ENCODE results near the gene TMEM39B. TPM values are rescaled to one million over a fixed set of nuclear protein-coding genes. Genes with fewer than 3 reads are reported as not detected.

Gene TMEM39B
- total RNA-seq, 1 experiment from 2014 or later, result 18.8 TPM

DNA sequence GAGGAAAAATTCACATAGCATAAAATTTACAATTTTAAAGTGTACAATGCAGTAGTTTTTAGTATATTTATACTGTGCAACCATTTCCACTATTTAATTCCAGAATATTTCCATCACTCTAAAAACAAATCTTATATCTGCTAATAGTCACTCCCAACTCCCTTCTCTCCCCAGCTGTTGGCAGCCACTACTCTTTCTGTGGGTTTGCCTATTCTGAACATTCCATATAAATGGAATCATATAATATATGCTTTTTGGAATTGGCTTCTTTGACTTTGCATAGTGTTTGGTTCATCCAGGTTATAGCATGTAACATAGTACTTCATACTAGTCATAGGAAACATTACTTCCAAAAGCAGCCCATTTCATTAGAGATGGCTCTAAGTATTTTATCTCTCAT lies 25.0 kb upstream of the TMEM39B start:
- POLR2A ChIA-PET, result interaction anchor here (1.2 kb wide), 1 partner anchor 25 kb away, joined by 3 read pairs; the partner anchor contains the start of gene TMEM39B
- Mint-ChIP-seq H3K4me3 (no peak overlapping the region), H3K27ac (no peak overlapping the region), H3K36me3 (peaks cover 67% of the 10 kb centered on the region), H3K9me3 (no peaks in the 10 kb centered on the region), H3K27me3 (ENCODE audit: low read depth) (no peaks in the 10 kb centered on the region), H3K4me1 (no peaks in the 10 kb centered on the region)
- ATAC-seq (no peak), DNase-seq (ENCODE audit: low spot score) (no peak)
- CTCF ChIA-PET, result interaction anchor here (1.6 kb wide), 1 partner anchor 15 kb away, joined by 5 read pairs; no protein-coding TSS in a partner anchor
- no peak for TF ChIP-seq SOX15 (CRISPR knock-in tag; IDR thresholded peaks at IDR 0.05)
- TF ChIP-seq GTF2I (CRISPR knock-in tag; conservative IDR thresholded peaks at IDR 0.05), result no peak
- TF ChIP-seq, protein P1, sequence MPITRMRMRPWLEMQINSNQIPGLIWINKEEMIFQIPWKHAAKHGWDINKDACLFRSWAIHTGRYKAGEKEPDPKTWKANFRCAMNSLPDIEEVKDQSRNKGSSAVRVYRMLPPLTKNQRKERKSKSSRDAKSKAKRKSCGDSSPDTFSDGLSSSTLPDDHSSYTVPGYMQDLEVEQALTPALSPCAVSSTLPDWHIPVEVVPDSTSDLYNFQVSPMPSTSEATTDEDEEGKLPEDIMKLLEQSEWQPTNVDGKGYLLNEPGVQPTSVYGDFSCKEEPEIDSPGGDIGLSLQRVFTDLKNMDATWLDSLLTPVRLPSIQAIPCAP (CRISPR knock-in tag; IDR thresholded peaks at IDR 0.05), result no peak
- TF ChIP-seq, protein P2, sequence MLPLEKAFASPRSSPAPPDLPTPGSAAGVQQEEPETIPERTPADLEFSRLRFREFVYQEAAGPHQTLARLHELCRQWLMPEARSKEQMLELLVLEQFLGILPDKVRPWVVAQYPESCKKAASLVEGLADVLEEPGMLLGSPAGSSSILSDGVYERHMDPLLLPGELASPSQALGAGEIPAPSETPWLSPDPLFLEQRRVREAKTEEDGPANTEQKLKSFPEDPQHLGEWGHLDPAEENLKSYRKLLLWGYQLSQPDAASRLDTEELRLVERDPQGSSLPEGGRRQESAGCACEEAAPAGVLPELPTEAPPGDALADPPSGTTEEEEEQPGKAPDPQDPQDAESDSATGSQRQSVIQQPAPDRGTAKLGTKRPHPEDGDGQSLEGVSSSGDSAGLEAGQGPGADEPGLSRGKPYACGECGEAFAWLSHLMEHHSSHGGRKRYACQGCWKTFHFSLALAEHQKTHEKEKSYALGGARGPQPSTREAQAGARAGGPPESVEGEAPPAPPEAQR (CRISPR knock-in tag; IDR thresholded peaks at IDR 0.05), result no peak
- no peak for TF ChIP-seq ZNF396 (CRISPR knock-in tag; IDR thresholded peaks at IDR 0.05; ENCODE audit: borderline replicate concordance)
- no peak for TF ChIP-seq MYBL2 (CRISPR knock-in tag; IDR thresholded peaks at IDR 0.05)
- TF ChIP-seq ZNF232 (CRISPR knock-in tag; IDR thresholded peaks at IDR 0.05), result no peak
- TF ChIP-seq, protein P3, sequence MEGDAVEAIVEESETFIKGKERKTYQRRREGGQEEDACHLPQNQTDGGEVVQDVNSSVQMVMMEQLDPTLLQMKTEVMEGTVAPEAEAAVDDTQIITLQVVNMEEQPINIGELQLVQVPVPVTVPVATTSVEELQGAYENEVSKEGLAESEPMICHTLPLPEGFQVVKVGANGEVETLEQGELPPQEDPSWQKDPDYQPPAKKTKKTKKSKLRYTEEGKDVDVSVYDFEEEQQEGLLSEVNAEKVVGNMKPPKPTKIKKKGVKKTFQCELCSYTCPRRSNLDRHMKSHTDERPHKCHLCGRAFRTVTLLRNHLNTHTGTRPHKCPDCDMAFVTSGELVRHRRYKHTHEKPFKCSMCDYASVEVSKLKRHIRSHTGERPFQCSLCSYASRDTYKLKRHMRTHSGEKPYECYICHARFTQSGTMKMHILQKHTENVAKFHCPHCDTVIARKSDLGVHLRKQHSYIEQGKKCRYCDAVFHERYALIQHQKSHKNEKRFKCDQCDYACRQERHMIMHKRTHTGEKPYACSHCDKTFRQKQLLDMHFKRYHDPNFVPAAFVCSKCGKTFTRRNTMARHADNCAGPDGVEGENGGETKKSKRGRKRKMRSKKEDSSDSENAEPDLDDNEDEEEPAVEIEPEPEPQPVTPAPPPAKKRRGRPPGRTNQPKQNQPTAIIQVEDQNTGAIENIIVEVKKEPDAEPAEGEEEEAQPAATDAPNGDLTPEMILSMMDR (IDR thresholded peaks at IDR 0.05), result no peak
- no peak for TF ChIP-seq ZNF138 (CRISPR knock-in tag; conservative IDR thresholded peaks at IDR 0.05)
- no peak for TF ChIP-seq RORB (CRISPR knock-in tag; IDR thresholded peaks at IDR 0.05)
- no peak for TF ChIP-seq ESRRA (CRISPR knock-in tag; IDR thresholded peaks at IDR 0.05; ENCODE audit: borderline replicate concordance)

DNA sequence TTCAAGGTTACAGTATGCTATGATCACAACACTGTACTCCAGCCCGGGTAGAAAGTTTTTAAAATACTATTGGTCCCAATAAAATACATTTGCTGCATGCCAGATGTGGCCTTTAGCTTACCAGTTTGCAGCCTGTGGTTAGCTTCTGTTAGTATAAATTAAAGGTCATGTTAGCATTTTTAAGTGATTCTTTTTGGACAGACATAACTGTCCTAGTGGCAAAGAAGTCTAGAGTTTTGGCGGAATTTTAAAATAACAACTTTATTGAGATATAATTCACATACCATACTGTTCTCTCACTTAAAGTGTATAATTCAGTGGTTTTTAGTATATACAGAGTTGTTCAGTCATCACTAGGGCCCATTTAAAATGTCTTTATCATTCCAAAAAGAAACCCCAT lies 24.3 kb upstream of the TMEM39B start:
- DNase-seq (ENCODE audit: low spot score), result no peak
- Mint-ChIP-seq H3K9me3 (no peaks in the 10 kb centered on the region), H3K27me3 (ENCODE audit: low read depth) (no peaks in the 10 kb centered on the region), H3K4me3 (no peak overlapping the region), H3K27ac (no peak overlapping the region), H3K36me3 (peaks cover 70% of the 10 kb centered on the region), H3K4me1 (no peaks in the 10 kb centered on the region)
- CTCF ChIA-PET, result interaction anchor here (1.6 kb wide), 1 partner anchor 15 kb away, joined by 5 read pairs; no protein-coding TSS in a partner anchor
- POLR2A ChIA-PET, result interaction anchor here (1.2 kb wide), 1 partner anchor 25 kb away, joined by 3 read pairs; the partner anchor contains the start of gene TMEM39B
- no peak for ATAC-seq
- no peak for TF ChIP-seq ZNF263 (CRISPR knock-in tag; IDR thresholded peaks at IDR 0.05; ENCODE audit: low read depth)
- no peak for TF ChIP-seq NFATC4 (CRISPR knock-in tag; IDR thresholded peaks at IDR 0.05)
- TF ChIP-seq, protein P4, sequence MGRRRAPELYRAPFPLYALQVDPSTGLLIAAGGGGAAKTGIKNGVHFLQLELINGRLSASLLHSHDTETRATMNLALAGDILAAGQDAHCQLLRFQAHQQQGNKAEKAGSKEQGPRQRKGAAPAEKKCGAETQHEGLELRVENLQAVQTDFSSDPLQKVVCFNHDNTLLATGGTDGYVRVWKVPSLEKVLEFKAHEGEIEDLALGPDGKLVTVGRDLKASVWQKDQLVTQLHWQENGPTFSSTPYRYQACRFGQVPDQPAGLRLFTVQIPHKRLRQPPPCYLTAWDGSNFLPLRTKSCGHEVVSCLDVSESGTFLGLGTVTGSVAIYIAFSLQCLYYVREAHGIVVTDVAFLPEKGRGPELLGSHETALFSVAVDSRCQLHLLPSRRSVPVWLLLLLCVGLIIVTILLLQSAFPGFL (CRISPR knock-in tag; IDR thresholded peaks at IDR 0.05; ENCODE audit: borderline replicate concordance), result no peak
- TF ChIP-seq ZNF671 (CRISPR knock-in tag; IDR thresholded peaks at IDR 0.05), result no peak
- TF ChIP-seq TCF7 (CRISPR knock-in tag; IDR thresholded peaks at IDR 0.05; ENCODE audit: low read depth), result no peak
- TF ChIP-seq TP53 (CRISPR knock-in tag; IDR thresholded peaks at IDR 0.05), result no peak
- TF ChIP-seq, protein P5, sequence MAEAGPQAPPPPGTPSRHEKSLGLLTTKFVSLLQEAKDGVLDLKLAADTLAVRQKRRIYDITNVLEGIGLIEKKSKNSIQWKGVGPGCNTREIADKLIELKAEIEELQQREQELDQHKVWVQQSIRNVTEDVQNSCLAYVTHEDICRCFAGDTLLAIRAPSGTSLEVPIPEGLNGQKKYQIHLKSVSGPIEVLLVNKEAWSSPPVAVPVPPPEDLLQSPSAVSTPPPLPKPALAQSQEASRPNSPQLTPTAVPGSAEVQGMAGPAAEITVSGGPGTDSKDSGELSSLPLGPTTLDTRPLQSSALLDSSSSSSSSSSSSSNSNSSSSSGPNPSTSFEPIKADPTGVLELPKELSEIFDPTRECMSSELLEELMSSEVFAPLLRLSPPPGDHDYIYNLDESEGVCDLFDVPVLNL (CRISPR knock-in tag; IDR thresholded peaks at IDR 0.05; ENCODE audit: borderline replicate concordance, low read depth), result no peak
- no peak for TF ChIP-seq MXD4 (CRISPR knock-in tag; IDR thresholded peaks at IDR 0.05; ENCODE audit: borderline replicate concordance)
- TF ChIP-seq ZNF416 (CRISPR knock-in tag; IDR thresholded peaks at IDR 0.05), result no peak
- TF ChIP-seq, protein P6, sequence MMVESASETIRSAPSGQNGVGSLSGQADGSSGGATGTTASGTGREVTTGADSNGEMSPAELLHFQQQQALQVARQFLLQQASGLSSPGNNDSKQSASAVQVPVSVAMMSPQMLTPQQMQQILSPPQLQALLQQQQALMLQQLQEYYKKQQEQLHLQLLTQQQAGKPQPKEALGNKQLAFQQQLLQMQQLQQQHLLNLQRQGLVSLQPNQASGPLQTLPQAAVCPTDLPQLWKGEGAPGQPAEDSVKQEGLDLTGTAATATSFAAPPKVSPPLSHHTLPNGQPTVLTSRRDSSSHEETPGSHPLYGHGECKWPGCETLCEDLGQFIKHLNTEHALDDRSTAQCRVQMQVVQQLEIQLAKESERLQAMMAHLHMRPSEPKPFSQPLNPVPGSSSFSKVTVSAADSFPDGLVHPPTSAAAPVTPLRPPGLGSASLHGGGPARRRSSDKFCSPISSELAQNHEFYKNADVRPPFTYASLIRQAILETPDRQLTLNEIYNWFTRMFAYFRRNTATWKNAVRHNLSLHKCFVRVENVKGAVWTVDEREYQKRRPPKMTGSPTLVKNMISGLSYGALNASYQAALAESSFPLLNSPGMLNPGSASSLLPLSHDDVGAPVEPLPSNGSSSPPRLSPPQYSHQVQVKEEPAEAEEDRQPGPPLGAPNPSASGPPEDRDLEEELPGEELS (CRISPR knock-in tag; IDR thresholded peaks at IDR 0.05), result no peak
- TF ChIP-seq SP1 (CRISPR knock-in tag; conservative IDR thresholded peaks at IDR 0.05), result no peak
- TF ChIP-seq, protein P7, sequence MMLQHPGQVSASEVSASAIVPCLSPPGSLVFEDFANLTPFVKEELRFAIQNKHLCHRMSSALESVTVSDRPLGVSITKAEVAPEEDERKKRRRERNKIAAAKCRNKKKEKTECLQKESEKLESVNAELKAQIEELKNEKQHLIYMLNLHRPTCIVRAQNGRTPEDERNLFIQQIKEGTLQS (CRISPR knock-in tag; conservative IDR thresholded peaks at IDR 0.05), result no peak
- TF ChIP-seq ETV6 (CRISPR knock-in tag; IDR thresholded peaks at IDR 0.05), result no peak
- TF ChIP-seq ATF1 (CRISPR knock-in tag; IDR thresholded peaks at IDR 0.05), result no peak
- TF ChIP-seq, protein P1 (CRISPR knock-in tag; IDR thresholded peaks at IDR 0.05), result no peak
- TF ChIP-seq, protein P8, sequence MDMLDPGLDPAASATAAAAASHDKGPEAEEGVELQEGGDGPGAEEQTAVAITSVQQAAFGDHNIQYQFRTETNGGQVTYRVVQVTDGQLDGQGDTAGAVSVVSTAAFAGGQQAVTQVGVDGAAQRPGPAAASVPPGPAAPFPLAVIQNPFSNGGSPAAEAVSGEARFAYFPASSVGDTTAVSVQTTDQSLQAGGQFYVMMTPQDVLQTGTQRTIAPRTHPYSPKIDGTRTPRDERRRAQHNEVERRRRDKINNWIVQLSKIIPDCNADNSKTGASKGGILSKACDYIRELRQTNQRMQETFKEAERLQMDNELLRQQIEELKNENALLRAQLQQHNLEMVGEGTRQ (CRISPR knock-in tag; IDR thresholded peaks at IDR 0.05), result no peak
- no peak for TF ChIP-seq RORB (CRISPR knock-in tag; IDR thresholded peaks at IDR 0.05)
